K562 treated with DMSO at 1 percent for 24 hours (cell line): Measurements from ENCODE around the gene SVBP. TPM values are rescaled to one million over a fixed set of nuclear protein-coding genes. Genes with fewer than 3 reads are reported as not detected.

ENCODE experiments used
- total RNA-seq: library from RNA; unstranded; fragments of 300-600 nt; gene quantifications from 2 replicates; pipeline ENCODE4 v1.2.3, GENCODE V29; 2022; ENCODE audit warnings: low read depth; ENCODE audit not compliant: insufficient read depth

The SVBP gene
- total RNA-seq, result 30.1 and 44.3 TPM in 2 replicates

DNA sequence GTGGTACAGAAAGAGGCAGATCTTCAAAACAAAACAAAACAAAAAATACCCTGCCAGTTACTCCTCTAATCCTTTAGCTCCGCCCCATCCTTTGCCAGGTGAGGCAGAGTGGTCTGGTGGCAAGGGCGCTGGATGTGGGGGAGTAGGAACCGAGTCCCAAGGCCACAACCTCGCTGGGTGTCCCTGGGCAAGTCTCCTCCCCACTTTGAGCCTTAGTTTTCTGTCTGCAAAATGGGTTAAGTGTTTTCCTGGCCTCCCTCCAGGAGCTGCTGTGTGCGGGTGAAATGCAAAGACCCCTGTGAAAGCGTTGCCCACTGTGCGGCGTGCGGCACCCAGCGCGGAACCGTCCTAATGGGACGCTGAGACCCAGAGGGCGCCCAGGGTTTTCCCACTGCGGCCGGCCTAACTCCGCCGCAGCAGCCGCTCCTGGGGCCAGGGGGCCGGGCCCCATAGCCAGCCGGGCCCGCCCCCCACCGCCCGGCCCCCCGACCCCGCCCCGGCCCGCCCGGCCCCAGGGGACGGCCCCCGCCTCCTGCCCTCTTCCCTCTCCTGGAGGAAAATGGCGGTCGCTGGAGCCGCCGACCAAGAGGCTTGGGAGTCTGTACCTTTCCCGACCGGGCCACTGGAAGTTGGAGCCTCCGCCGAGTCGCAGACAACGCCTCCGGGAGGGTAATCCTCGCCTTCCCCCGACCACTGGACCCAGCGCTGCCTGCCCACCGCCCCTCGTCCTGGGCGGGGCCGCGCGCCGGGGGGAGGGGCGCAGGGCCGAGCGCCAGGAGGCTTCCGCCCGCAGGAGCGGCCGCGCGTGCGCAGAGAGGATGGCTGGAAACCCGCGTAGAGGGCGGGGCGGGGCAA, at the start of gene SVBP, which contains the start of gene ERMAP:
TSS of gene SVBP (minus strand) at position 813 of the 855 bp plus-strand sequence. CDS start 853 bp downstream, outside the sequence.
TSS of gene ERMAP (plus strand) at position 538 of the 855 bp plus-strand sequence. CDS start 13,327 bp downstream, outside the sequence.

GRCh38 chr1:42846257-42847110, 29.3 kb upstream of the SVBP start, which contains the start of gene ZNF691:
TSS of gene ZNF691 (plus strand) at chr1:42846613. CDS start at chr1:42849659, 3,046 bp downstream.

DNA sequence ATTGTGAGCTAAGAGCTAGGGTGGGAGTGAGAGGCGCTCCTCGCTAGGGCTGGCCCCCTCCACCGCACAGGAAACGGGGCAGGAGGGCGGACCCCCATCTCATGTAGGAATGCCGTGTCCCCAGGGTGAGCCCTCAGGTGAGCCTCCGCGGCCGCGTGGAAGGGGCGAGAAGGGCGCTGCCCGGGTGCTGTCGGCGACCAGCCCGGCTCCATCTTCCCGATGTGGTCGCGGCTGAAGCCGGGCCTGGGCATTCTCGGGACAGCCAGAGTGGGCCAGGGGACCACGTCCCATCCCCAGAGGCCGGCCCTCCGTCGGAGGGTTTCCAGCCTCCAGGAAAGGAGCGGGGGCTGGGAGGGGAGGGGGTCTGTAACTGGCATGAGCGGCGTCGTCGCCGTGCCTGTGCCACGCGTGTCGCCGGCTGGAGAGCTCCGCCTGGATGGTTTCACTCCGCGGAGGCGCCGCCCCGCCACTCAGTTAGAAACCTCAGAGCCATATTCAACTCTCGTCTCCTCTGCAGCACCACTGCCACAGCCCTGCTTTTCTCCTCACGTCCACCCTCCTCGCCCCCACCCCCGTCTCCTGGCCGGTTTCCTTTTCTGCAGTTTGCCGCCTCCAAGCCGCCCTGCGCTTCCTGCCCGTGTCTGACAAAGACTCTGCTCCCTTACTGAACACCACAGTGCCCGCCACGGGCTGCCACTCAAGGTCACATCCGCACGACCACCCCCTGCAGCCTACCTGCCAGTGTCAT, 32.1 kb downstream of the SVBP start, which contains the start of gene TMEM269:
TSS of gene TMEM269 (plus strand) at position 46 of the 748 bp plus-strand sequence. CDS start 4,903 bp downstream, outside the sequence.

DNA sequence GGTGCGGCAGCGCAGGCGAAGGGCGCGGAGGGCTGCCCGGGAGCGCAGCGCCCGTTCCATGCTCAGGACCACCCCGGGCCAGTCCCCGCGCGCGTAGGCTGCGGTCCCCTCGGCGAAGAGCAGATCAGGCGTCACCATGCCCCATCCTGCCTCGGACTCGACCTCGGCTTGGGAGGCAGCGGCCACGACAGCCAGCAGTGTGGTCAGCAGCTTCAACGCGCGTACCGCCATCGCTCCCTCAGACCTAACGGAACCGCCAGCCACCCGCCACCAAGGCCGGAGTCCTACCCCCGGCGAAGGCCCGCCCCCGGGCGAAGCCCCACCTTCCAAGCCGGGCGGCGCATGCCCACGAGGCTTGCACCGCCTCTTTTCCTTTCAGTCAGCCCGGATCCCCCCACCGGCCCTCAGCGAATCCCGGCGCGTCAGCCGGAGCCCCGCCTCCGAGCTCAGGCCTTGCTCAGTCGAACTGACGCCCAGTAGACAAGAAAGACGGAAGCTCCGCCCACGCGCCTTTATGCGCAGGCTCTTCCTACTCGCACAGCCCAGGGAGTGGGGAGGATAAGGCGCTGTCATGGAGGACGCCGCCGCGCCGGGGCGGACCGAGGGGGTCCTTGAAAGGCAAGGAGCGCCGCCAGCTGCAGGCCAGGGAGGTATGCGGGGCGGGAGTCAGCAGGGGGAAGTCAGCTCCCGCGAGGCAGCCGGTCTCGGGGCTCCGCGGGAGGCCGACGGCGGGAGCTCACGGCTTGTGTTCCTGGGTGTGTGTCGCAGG, 50.3 kb downstream of the SVBP start, which contains the start of the genes C1orf50 and P3H1:
TSS of gene C1orf50 (plus strand) at position 509 of the 769 bp plus-strand sequence. CDS start at position 572, 63 bp downstream.
TSS of gene P3H1 (minus strand) at position 288 of the 769 bp plus-strand sequence. CDS start at position 231, 57 bp downstream.

Other genes with a start within 250 kb of the SVBP start
- 107 and 116 TPM in 2 replicates for gene PPIH, start 159.0 kb downstream of the SVBP start, total RNA-seq
- gene YBX1, start 135.0 kb downstream of the SVBP start, total RNA-seq, result 952 and 983 TPM in 2 replicates
- gene CLDN19, start 77.2 kb downstream of the SVBP start, total RNA-seq, result not detected in 2 replicates
- 78.3 and 81.3 TPM in 2 replicates for gene P3H1, start 50.4 kb downstream of the SVBP start, total RNA-seq
- gene C1orf50, start 50.1 kb downstream of the SVBP start, total RNA-seq, result 5.2 and 5.6 TPM in 2 replicates
- gene TMEM269, start 32.4 kb downstream of the SVBP start, total RNA-seq, result 0.23 TPM in 1 of 2 replicates, not detected in the other
- gene ERMAP, start 275 bp downstream of the SVBP start, total RNA-seq, result 19.2 and 19.6 TPM in 2 replicates
- 12.0 and 14.4 TPM in 2 replicates for gene ZNF691, start 29.2 kb upstream of the SVBP start, total RNA-seq
- gene SLC2A1, start 141.5 kb upstream of the SVBP start, total RNA-seq, result 27.2 and 37.1 TPM in 2 replicates